HG03103 (cell line): ENCODE measurements around the gene NHSL2.

Experiments used
- ATAC-seq: cut with Tn5 transposase; IDR thresholded peaks from one replicate; pipeline ENCODE4 v1.9.1; 2021; ENCODE audit warnings: low read depth; ENCODE audit not compliant: unreplicated experiment

The NHSL2 gene

DNA sequence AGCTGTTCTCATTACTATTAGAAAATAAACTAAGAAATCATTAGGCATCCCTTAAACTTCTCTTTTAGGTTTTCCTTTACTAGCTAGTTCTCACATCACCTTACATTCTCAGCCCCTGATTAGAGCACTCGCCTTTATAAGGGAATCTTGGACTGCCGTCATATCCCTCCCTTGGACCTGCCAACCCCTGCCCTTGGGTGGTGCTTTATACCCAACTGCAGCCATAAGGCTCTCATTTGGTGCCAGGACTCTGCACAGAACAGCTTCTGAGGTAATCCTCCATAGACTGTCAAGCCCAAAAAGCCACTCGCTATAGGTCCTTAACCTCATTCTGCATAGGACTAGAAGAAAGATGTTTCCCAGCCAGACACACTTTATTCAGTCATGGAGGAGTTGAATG, 67.5 kb downstream of the NHSL2 start:
- no peak for ATAC-seq

GRCh38 chrX:71989768-71990426, 79.3 kb downstream of the NHSL2 start:
- no peak for ATAC-seq

GRCh38 chrX:71990518-71990917, 79.9 kb downstream of the NHSL2 start:
- no peak for ATAC-seq

DNA sequence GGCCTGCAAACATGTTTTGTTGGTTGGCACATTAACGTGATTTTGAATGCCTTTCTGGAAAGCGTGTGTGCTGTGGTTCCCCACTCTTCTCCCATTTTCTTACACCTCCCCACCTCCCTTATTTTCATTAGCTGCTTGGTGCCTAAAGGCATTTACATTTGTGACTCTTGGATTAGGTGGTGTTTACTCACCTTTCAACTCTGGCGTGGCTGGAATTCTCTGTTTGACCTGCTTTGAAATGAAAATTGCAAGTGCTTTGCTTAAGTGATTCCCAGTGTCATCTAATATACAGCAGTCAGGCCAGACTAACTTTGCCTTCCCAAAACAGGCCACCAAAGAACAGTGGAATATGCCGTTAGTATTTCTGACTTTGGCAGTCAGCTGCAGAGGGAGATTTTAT, 80.5 kb downstream of the NHSL2 start:
- ATAC-seq, result no peak

GRCh38 chrX:71992711-71993110, 82.1 kb downstream of the NHSL2 start:
- ATAC-seq, result no peak

DNA sequence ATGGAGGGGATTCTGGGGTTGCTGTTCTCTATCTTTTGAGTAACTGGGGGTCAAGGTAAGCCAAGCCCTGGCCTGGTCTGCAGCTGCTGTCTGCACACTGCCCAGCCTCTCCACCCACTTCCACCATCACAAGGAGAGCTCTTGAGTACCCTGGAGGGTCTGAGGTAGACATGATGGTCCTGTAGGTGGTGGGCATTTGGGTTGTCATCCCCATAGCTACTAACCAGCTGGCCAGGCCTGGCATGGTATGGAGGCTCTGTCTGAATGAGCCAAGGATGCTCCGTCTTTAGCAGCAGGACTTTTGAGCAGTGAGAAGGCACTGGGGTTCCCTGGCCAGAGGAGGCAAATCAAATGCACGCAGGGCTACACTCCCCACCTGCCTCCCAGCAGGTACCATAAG, 82.7 kb downstream of the NHSL2 start:
- no peak for ATAC-seq

GRCh38 chrX:71994601-71995000, 84.0 kb downstream of the NHSL2 start:
- ATAC-seq, result no peak

- ATAC-seq, result no peak
Observed at GRCh38 chrX:71995122-71995521, 84.5 kb downstream of the NHSL2 start.

GRCh38 chrX:71996136-71996535, 85.5 kb downstream of the NHSL2 start:
- no peak for ATAC-seq

GRCh38 chrX:71996826-71997225, 86.2 kb downstream of the NHSL2 start:
- ATAC-seq, result no peak

DNA sequence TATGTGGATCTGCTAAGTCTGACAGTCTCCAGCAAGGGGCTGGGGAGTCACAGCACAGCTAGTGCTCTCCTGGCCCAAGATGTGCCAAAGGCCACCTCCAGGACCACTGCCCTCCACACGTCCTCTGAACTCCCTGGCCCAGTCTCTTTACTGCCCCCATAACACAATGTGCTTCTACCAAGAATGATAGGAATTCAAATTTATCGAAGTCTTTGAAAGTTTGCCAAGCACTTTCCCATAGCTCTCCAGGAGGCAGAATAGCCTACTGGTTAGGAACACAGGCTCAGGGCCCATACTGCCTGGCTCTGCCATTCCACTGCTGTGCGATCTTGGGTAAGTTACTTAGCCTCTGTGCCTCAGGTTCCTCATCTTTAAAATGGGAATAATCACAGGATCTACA, 86.7 kb downstream of the NHSL2 start:
- ATAC-seq, result no peak

DNA sequence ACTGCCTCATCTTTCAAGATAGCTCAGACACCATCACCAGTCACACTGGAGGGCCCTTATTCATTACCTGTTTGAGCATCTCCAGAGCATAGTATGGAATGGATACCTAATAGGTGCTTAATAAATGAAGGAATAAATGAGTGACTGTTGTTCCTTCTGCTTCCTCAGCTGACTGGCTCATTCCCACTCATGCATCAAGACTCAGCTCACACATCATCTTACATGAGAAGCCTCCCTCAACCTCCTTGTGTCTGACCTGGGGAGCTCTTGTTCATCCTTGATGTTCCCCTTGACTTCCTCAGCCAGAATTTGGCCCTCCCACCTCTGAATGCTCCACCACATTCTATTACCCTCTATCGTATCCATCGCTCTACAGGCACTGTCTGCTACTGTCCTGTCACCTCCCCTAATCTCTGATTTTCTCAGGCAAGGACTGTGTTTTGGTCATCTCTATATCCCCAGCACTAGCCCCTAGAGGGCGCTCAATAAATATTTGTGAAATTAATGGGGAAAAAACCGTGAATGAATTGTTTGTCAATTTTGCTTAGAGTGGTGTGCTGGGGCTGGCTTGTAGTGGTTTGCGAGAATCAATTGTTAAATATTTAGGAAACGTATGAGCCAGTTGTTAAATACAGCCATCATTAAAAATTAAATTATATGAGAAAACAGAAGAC, 88.3 kb downstream of the NHSL2 start:
- no peak for ATAC-seq

- no peak for ATAC-seq
Observed at GRCh38 chrX:71999535-71999934, 88.9 kb downstream of the NHSL2 start.

DNA sequence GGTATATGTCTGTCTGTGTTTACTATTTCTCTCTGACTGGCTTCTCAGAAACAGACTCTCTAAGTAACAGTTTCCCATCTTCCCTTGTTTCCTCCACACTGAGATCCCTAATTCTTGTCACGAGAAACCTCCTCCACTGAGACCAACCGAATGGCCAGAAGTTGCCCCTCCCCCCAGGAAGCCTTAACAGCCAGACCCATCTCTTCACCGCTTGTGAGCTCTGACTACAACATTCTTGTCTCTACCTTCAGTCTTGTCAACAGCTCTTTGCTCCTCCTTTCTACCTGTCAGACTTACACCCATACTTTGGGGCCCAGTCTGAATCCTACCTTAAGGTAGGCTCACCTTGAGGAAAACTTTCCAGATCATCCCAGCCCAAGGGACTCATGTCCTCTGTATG, 90.8 kb downstream of the NHSL2 start:
- ATAC-seq, result no peak

GRCh38 chrX:72001906-72002305, 91.3 kb downstream of the NHSL2 start:
- no peak for ATAC-seq

DNA sequence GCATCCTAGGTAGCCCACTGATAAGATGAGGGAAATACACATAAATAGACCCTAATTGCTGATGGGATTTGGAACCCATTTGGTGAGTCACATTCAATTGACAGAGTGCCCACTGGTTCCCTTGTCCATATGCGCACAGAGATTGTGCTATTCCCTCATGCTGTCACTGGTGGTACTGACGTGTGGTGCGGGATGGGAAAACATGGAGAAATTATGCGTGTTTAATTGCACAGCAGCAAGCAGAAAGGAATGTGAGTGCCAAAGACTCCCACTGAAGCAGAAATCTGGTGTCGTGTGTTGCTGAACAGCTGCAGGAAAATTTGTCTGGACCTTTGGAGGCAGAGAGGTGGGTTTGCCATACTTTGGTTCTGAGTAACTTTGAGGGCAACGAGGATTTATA, 92.2 kb downstream of the NHSL2 start:
- ATAC-seq, result no peak

- ATAC-seq, result no peak
Observed at GRCh38 chrX:72003811-72004750, 93.4 kb downstream of the NHSL2 start.

DNA sequence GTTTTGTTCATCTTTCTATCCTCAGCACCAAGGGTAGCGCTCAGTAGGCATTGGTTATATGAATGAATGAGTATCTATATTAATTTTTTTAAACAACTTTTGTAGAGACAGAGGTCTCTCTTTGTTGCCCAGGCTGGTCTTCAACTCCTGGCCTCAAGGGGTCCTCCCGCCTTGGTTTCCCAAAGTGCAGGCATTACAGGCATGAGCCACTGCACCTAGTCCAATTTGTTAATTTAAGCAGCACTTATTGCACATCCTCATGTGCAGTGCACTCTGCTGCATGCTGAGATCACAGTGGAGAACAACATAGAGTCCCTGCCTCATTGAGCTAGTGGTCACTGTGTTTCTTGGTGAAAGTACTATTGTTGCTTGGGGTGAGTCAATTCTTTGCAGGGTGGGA, 94.4 kb downstream of the NHSL2 start:
- no peak for ATAC-seq

GRCh38 chrX:72006461-72006860, 95.8 kb downstream of the NHSL2 start:
- ATAC-seq, result no peak

GRCh38 chrX:72009731-72010130, 99.1 kb downstream of the NHSL2 start:
- no peak for ATAC-seq

DNA sequence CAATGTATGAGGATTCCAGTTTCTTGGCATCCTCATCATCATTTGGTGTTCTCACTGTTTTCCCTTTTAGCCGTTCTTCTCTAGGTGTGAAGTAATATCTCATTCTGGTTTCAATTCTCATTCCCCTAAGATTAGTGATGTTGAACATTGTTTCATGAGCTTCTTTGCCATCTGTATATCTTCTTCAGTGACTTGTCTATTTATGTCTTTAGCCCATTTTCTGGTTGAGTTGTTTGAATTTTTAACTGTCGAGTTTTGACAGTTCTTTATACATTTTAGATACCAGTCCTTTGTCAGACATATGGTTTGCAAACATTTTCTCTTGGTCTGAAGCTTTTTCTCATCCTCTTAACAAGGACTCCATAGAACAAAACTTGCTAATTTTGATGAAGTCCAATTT, 101.1 kb downstream of the NHSL2 start:
- no peak for ATAC-seq
